K562 (cell line): ENCODE data around the gene CASKIN2. TPM values are rescaled to one million over a fixed set of nuclear protein-coding genes. Genes with fewer than 3 reads are reported as not detected.

ENCODE experiments used
- ATAC-seq: fragments of 200-7000 bp; cut with Tn5 transposase; 3 replicates; pipeline ENCODE4 v1.9.1; 2020; ENCODE audit warnings: moderate library complexity
- BruUV-seq: library from RNA; stranded (reverse); fragments of 400-500 nt; replicated peaks from 2 replicates; lab custom pipeline; 2021; lab: Mats Ljungman, UMichigan
- CTCF ChIA-PET: fragments of 300-600 bp; formaldehyde crosslinking; extraction: SDS; loops from one replicate; lab custom pipeline; 2021; ENCODE audit warnings: low intra/inter-chr PET ratio; lab: Yijun Ruan, JAX
- POLR2A ChIA-PET: fragments of 300-600, 350-650 bp; sonication (Branson Sonifier 250); formaldehyde crosslinking; extraction: SDS; loops from one replicate; lab custom pipeline; 2021; ENCODE audit warnings: antibody characterized with exemption, inconsistent platforms; lab: Yijun Ruan, JAX
- DNase-seq, 4 experiments: peaks; one replicate each; pipeline versions ENCODE4 v3.0.0 to v3.0.0-alpha.2; 2011 to 2018; ENCODE audit warnings: low spot score in 3 of 4, mixed read lengths in 3 of 4; ENCODE audit errors: extremely low read depth in 1 of 4
- FAIRE-seq: peaks from 2 replicates; lab custom pipeline; 2011; peaks lifted over from hg19 to GRCh38; lab: Jason Lieb, UNC
- H2AFZ ChIP-seq: 2 replicates; pipeline ENCODE4 v1.6.0; 2011; ENCODE audit warnings: low read depth, low read length, control low read depth, inconsistent platforms
- H3K27ac ChIP-seq: fragments of 200-600 bp; 3 replicates; pipeline ENCODE4 v1.8.0; 2011; ENCODE audit warnings: low read depth, mild to moderate bottlenecking, control low read depth, inconsistent platforms, low read length, moderate library complexity, mixed read lengths; ENCODE audit errors: extremely low read depth
- H3K27me3 ChIP-seq, 2 experiments: fragments of 300-600 bp in 1 of 2; 2 replicates in 1 of 2; 3 replicates in 1 of 2; pipeline versions ENCODE4 v1.6.0 to v1.8.0; 2011; ENCODE audit warnings: inconsistent platforms in 2 of 2, low read length in 2 of 2, mild to moderate bottlenecking in 1 of 2, mixed read lengths in 1 of 2, moderate library complexity in 1 of 2; ENCODE audit not compliant: control insufficient read depth in 2 of 2, insufficient read depth in 2 of 2
- H3K36me3 ChIP-seq: fragments of 300-600 bp; 3 replicates; pipeline ENCODE4 v1.8.0; 2011; ENCODE audit warnings: mild to moderate bottlenecking, low read length, inconsistent platforms; ENCODE audit not compliant: control insufficient read depth, insufficient read depth
- H3K4me1 ChIP-seq, 2 experiments: fragments of 200-600 bp in 1 of 2; replicated peaks in 1 of 2; 2 replicates in 1 of 2; 3 replicates in 1 of 2; pipeline versions ENCODE4 v1.5.1 to v1.8.0; 2011; ENCODE audit warnings: inconsistent platforms in 2 of 2, low read length in 2 of 2, mild to moderate bottlenecking in 1 of 2, mixed read lengths in 1 of 2, moderate library complexity in 1 of 2; ENCODE audit not compliant: control insufficient read depth in 2 of 2, insufficient read depth in 2 of 2
- H3K4me2 ChIP-seq: 2 replicates; pipeline ENCODE4 v1.6.1; 2011; ENCODE audit warnings: low read length, control low read depth, inconsistent platforms, mixed read lengths; ENCODE audit not compliant: insufficient read depth
- H3K4me3 ChIP-seq: fragments of 200-600 bp; sonication (generic), shearing (Covaris generic); 2 replicates; pipeline ENCODE4 v1.5.1; 2016; ENCODE audit warnings: control low read depth, inconsistent platforms
- H3K79me2 ChIP-seq: fragments of 200-600 bp; 3 replicates; pipeline ENCODE4 v1.8.0; 2011; ENCODE audit warnings: low read length, inconsistent platforms; ENCODE audit not compliant: control insufficient read depth, insufficient read depth
- H3K9ac ChIP-seq, 2 experiments: 2 replicates each; pipeline versions ENCODE4 v1.6.0 to v1.6.1; 2011; ENCODE audit warnings: low read depth in 2 of 2, low read length in 2 of 2, control low read depth in 1 of 2, inconsistent platforms in 1 of 2, mild to moderate bottlenecking in 1 of 2, mixed read lengths in 1 of 2; ENCODE audit not compliant: insufficient read depth in 1 of 2
- H3K9me1 ChIP-seq: one replicate; pipeline ENCODE4 v1.6.0; 2011; ENCODE audit warnings: inconsistent platforms, mild to moderate bottlenecking, low read length, moderate library complexity; ENCODE audit not compliant: control insufficient read depth, insufficient read depth
- H3K9me3 ChIP-seq: replicated peaks from 2 replicates; pipeline ENCODE4 v1.5.1; 2011; ENCODE audit warnings: low read depth, low read length, inconsistent platforms; ENCODE audit not compliant: control insufficient read depth, insufficient read depth
- H4K20me1 ChIP-seq: replicated peaks from 2 replicates; pipeline ENCODE4 v1.6.1; 2011; ENCODE audit warnings: low read length, inconsistent platforms, mixed read lengths; ENCODE audit not compliant: control insufficient read depth, insufficient read depth
- CBFA2T3 ChIP-seq: fragments of 450-650 bp; IDR thresholded peaks from 2 replicates; pipeline ENCODE4 v1.6.1; 2017
- DLX4 ChIP-seq: fragments of 250-450 bp; sonication (Bioruptor Pico); IDR thresholded peaks from 2 replicates; pipeline ENCODE4 v1.6.1; 2021; ENCODE audit warnings: mild to moderate bottlenecking
- FIP1L1 ChIP-seq: fragments of 200-400 bp; formaldehyde crosslinking; IDR thresholded peaks from 2 replicates; pipeline ENCODE4 v1.6.1; 2018; ENCODE audit warnings: mild to moderate bottlenecking, low read depth, low read length; ENCODE audit not compliant: poor library complexity, severe bottlenecking
- HDAC8 ChIP-seq: fragments of 450-650 bp; IDR thresholded peaks from 2 replicates; pipeline ENCODE4 v1.6.1; 2016; ENCODE audit warnings: mild to moderate bottlenecking, missing genetic modification characterization, moderate library complexity, missing compliant biosample characterization
- NFATC3 ChIP-seq: fragments of 450-650 bp; IDR thresholded peaks from 2 replicates; pipeline ENCODE4 v1.6.1; 2017; ENCODE audit warnings: mild to moderate bottlenecking
- POLR2AphosphoS2 ChIP-seq: IDR thresholded peaks from 2 replicates; pipeline ENCODE4 v1.6.1; 2012; ENCODE audit warnings: low read length, improper control_type of control experiment
- POLR2G ChIP-seq: fragments of 200-400 bp; formaldehyde crosslinking; IDR thresholded peaks from 2 replicates; pipeline ENCODE4 v1.6.1; 2017; ENCODE audit warnings: low read depth, mild to moderate bottlenecking, antibody characterized with exemption, low read length, moderate library complexity
- TARDBP ChIP-seq: fragments of 450-650 bp; IDR thresholded peaks from 2 replicates; pipeline ENCODE4 v1.6.1; 2016
- THRAP3 ChIP-seq: fragments of 450-650 bp; IDR thresholded peaks from 2 replicates; pipeline ENCODE4 v1.6.1; 2016; ENCODE audit warnings: mild to moderate bottlenecking, inconsistent platforms, borderline replicate concordance
- WGBS: fragments of 100-300 bp; shearing (Covaris generic); methylation state at CpG from one replicate; pipeline ENCODE4 v1.1.6; 2016; ENCODE audit warnings: low coverage, mixed read lengths; ENCODE audit not compliant: insufficient coverage; ENCODE audit errors: missing lambda C conversion rate; 5-methylcytosine and 5-hydroxymethylcytosine counted together
- in situ Hi-C: fragments of 300-500 bp; cut with MboI; formaldehyde crosslinking; loops from 4 replicates; pipeline ENCODE4 v1.15.0; 2018; ENCODE audit warnings: inconsistent platforms, mixed read lengths
- intact Hi-C: fragments of 100-400 bp; cut with micrococcal nuclease; formaldehyde crosslinking; loops from 2 replicates; pipeline ENCODE4 v1.14.2; 2022
- polyA plus RNA-seq, 8 experiments: library from polyadenylated mRNA; depleted of rRNA in 4 of 8; stranded (reverse) in 5 of 8; unstranded in 3 of 8; fragments of >200 nt; fragmentation: Nextera tagmentation in 2 of 8; fragmentation: Illumina TruSeq in 1 of 8; extraction: Ambion mirVana in 2 of 8; extraction: Trizol in 1 of 8; gene quantifications; 2 replicates each; pipeline versions ENCODE4 v1.2.1 to v1.2.3, GENCODE V29; 2011 to 2014; ENCODE audit warnings: inconsistent platforms in 1 of 8, missing spikeins in 1 of 8
- total RNA-seq, 7 experiments: library from RNA; depleted of rRNA in 6 of 7; stranded (reverse); fragments of >200 nt in 6 of 7; fragmentation: Illumina TruSeq in 2 of 7; extraction: Trizol in 2 of 7; gene quantifications; 2 replicates each; pipeline versions ENCODE4 v1.2.1 to v1.2.3, GENCODE V29; 2011 to 2021; ENCODE audit warnings: low replicate concordance in 1 of 7
- TF ChIP-seq, protein P1 (sequence below): fragments of 450-650 bp; IDR thresholded peaks from 2 replicates; pipeline ENCODE4 v1.6.1; 2016; ENCODE audit warnings: antibody characterized with exemption

The CASKIN2 gene
- total and polyA plus RNA-seq, 9 of the 15 experiments (the other 6 are each of a cell fraction or from before 2014, with no cell fraction given) = 0.01 to 12.2 (median 2.1) TPM

DNA sequence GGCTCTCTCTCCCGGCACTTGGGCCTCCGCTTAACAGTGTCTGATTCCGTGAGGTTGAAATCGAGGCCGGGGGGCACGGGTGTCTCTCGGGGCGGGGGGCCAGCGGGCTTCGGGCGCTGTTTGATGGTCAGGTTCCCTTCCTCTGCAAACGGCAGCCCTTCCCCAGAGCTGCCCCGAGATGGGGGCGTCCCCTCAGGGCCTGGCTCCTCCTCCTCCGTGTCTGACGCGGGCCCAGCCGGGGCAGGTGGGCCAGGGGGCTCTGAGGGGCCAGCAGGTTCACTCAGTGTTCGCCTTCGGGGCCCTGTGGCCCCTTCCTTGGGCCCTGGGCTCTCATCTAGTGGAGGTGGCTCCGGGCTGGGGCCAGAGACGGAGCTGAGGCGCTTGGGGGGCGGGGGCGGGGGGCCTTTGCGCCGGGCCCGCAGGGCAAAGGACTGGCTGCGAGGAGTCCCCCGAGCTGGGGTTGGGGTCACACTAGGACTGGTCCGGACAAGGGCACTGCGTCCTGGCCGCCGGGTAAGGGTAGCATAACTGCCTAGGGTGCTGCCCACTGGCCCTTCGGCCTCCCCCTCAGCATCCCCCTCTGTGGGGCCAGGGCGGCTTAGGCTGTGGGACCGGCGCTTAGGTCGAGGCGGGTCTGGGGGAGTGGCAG is 13.1 kb downstream of the CASKIN2 start (continued):
- TF ChIP-seq, protein P1, sequence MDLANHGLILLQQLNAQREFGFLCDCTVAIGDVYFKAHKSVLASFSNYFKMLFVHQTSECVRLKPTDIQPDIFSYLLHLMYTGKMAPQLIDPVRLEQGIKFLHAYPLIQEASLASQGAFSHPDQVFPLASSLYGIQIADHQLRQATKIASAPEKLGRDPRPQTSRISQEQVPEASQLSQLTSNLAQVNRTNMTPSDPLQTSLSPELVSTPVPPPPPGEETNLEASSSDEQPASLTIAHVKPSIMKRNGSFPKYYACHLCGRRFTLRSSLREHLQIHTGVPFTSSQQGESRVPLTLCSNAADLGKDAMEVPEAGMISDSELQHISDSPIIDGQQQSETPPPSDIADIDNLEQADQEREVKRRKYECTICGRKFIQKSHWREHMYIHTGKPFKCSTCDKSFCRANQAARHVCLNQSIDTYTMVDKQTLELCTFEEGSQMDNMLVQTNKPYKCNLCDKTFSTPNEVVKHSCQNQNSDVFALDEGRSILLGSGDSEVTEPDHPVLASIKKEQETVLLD = no peak
- TF ChIP-seq HDAC8 = no peak
- TF ChIP-seq CBFA2T3 = no peak
- no peak for TF ChIP-seq FIP1L1

DNA sequence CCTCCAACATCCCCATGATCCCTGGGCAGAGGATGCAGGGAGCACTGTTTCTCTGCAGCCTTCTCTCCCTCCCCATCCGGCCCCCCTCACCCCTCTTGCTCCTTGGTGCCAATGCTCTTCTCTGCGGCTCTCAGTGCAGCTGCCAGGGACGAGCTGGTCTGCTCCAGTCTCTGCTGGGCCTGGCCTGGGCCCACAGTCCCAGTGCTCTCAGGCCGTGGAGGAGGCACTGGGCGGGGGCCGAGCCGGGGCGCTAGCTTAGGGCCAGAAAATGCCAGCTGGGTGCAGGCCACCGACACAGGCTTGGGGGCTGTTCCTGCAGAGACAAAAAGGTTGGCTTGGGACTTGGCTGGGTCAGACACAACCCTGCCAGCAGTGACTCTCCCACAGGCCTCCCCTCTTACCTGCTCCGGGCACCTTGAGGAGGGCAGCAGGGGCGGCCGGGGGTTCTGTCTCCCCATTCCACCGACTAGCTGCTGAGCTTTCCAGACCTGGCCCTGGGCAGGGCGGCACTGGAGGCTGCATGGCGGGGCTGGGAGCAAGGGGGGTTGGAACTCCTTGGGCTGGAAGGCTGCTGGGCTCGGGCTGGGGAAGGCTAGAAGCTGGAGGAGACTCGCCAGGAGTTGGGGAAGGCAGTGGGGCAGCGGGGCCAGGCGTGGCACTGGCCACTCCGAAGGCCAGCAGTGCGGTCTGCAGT is 13.8 kb downstream of the CASKIN2 start:
- no peak for FAIRE-seq
- H3K9me1 ChIP-seq = peaks cover 3% of the 10 kb centered on the region
- no peak overlapping the region for H3K27ac ChIP-seq
- intact Hi-C loops (no loop called here), in situ Hi-C loops (no loop called here)
- H4K20me1 ChIP-seq = 0 out of 2 replicates have a peak, but pooled peaks cover 4% of the 10 kb centered on the region
- H3K79me2 ChIP-seq = no peaks in the 10 kb centered on the region
- DNase-seq = no peak
- H3K4me2 ChIP-seq = no peak overlapping the region
- CTCF ChIA-PET = no interaction called here
- H3K27me3 ChIP-seq = no peaks in the 10 kb centered on the region
- peak; percentile 65 for TF ChIP-seq POLR2G
- TF ChIP-seq DLX4 (CRISPR knock-in tag) = no peak
- no peak for TF ChIP-seq POLR2AphosphoS2
- TF ChIP-seq THRAP3 = no peak
- no peak for TF ChIP-seq NFATC3
- no peak for TF ChIP-seq TARDBP
- no TSS peak for BruUV-seq
- 85% methylated on average over 8 of the region's 21 CpGs for WGBS
- no peak for ATAC-seq
- H2AFZ ChIP-seq = no peak overlapping the region
- H3K9ac ChIP-seq = no peak overlapping the region; a peak in 1 of 4 replicates
- H3K9me3 ChIP-seq = no peaks in the 10 kb centered on the region
- peaks cover 0 to 67% of the 10 kb centered on the region in 2 experiments; a peak in 2 of 5 replicates for H3K4me1 ChIP-seq
- H3K36me3 ChIP-seq = peaks cover 38% of the 10 kb centered on the region; the same call in 2 of the 3 replicates
- POLR2A ChIA-PET = interaction anchor here (0.6 to 0.9 kb wide), 2 partner anchors 11 to 16 kb away, joined by 3 read pairs; no protein-coding TSS in a partner anchor
- no peak overlapping the region for H3K4me3 ChIP-seq
